ENCODE results near the gene SATB1. TPM values are rescaled to one million over a fixed set of nuclear protein-coding genes. Genes with fewer than 3 reads are reported as not detected.
"Not testable (repeated sequence)": the region's sequence is repeated elsewhere in the genome, so short reads cannot be mapped to it uniquely, and the experiment has no call there.

SATB1 gene
- total RNA-seq, 2 experiments from 2014 or later: 164 to 233 TPM

DNA sequence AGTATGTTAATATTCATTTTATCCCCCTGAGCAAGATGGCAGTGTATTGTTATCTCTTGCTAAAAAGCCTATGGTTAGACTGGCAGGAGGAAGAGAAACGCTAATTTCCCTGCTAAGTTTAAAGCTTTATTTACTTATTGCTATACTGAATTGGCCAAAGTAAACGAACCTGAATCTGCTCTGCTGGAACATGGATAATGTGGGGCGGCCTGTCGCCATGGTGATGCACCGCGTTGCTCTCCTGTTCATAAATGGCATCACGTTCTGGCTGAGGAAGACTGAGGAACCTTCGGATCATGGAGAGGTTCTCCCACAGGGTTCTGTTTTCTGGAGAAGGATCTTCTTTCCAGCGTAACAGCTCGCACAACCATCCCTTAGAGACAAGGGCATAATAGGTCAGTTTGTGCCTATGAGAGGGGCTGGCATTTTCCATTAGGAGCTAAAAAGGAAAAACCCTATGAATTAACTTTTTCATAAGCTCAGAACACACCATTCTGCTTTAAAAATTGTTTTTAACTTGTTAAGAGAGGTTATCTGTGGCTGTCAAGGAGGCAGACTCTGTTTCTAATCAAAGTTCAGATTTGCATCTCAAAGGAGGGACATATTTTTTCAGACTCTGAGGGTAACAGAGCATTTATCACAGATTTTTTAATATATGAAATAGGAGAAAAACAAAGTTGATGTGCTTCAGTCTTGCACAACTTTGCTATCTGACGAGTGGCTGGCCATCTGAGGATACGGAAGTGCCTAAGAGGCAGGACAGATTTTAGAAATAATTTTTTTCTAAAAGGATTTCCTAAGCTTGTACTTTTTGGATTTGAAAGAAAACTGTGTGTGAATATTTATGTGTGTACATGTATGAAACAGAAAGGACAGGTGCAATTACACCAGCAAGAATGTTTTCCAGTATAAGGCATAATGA is 73.1 kb downstream of the SATB1 start:
- ATAC-seq (no peak), DNase-seq (no peak)
- H3K27me3 Mint-ChIP-seq: no peaks in the 10 kb centered on the region
- no peaks in the 10 kb centered on the region for H3K4me1 Mint-ChIP-seq
- H3K36me3 Mint-ChIP-seq: peaks cover 59% of the 10 kb centered on the region
- H3K4me3 Mint-ChIP-seq: no peak overlapping the region
- CTCF ChIA-PET: no interaction called here
- H3K9me3 Mint-ChIP-seq (ENCODE audit: low read depth): no peaks in the 10 kb centered on the region
- H3K27ac Mint-ChIP-seq: no peak overlapping the region

GRCh38 chr3:18351069-18351628 is 74.0 kb downstream of the SATB1 start:
- H3K4me3 Mint-ChIP-seq: no peak overlapping the region
- ATAC-seq (no peak), DNase-seq (no peak)
- CTCF ChIA-PET: interaction anchor here (1.1 kb wide), 1 partner anchor 38 kb away, joined by 5 read pairs; no protein-coding TSS in a partner anchor
- peaks cover 60% of the 10 kb centered on the region for H3K36me3 Mint-ChIP-seq
- H3K4me1 Mint-ChIP-seq: no peaks in the 10 kb centered on the region
- H3K9me3 Mint-ChIP-seq (ENCODE audit: low read depth): no peaks in the 10 kb centered on the region
- no peaks in the 10 kb centered on the region for H3K27me3 Mint-ChIP-seq
- no peak overlapping the region for H3K27ac Mint-ChIP-seq

DNA sequence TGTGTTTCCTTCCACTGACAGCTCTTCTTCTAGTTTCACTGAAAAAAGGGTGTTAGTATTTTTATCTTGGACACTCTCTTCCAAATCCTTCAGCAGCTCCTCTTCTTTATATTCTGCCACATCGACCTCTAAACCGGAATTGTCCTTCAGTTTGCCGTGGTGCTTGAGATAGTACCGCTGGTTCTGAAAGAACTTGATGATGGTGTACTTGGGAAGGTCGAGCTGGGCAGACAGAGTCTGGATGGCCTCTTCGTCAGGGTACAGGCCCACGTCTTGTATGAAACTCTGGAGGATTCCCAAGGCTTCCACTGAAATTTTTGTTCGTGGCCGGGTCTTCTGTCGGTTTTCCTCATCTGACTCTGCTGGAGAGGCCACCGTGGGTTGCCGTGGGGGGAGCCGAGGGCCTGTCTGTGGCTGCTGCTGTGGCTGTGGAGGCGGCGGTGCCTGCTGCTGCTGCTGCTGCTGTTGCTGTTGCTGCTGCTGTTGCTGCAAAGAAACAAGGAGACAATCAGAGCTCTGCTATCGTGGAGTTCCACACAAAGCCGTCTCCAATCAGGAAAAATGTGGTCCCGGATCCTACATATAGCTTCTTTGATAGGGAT is 75.8 kb downstream of the SATB1 start:
- H3K9me3 Mint-ChIP-seq (ENCODE audit: low read depth): no peaks in the 10 kb centered on the region
- H3K4me1 Mint-ChIP-seq: no peaks in the 10 kb centered on the region
- ATAC-seq: no peak
- no peaks in the 10 kb centered on the region for H3K27me3 Mint-ChIP-seq
- CTCF ChIA-PET: no interaction called here
- no peak overlapping the region for H3K27ac Mint-ChIP-seq
- no peak for DNase-seq
- H3K36me3 Mint-ChIP-seq: peaks cover 47% of the 10 kb centered on the region
- H3K4me3 Mint-ChIP-seq: no peak overlapping the region

- no peak for ATAC-seq
- no peak overlapping the region for H3K27ac Mint-ChIP-seq
- no peaks in the 10 kb centered on the region for H3K9me3 Mint-ChIP-seq (ENCODE audit: low read depth)
- peaks cover 23% of the 10 kb centered on the region for H3K36me3 Mint-ChIP-seq
- no peaks in the 10 kb centered on the region for H3K4me1 Mint-ChIP-seq
- no peak overlapping the region for H3K4me3 Mint-ChIP-seq
- DNase-seq: no peak
- CTCF ChIA-PET: no interaction called here
- peaks cover 15% of the 10 kb centered on the region for H3K27me3 Mint-ChIP-seq
Observed at GRCh38 chr3:18346097-18346496, 79.0 kb downstream of the SATB1 start.

- CTCF ChIA-PET: no interaction called here
- Mint-ChIP-seq H3K36me3 (peaks cover 17% of the 10 kb centered on the region), H3K27ac (no peak overlapping the region), H3K9me3 (ENCODE audit: low read depth) (no peaks in the 10 kb centered on the region), H3K27me3 (peaks cover 16% of the 10 kb centered on the region), H3K4me1 (no peaks in the 10 kb centered on the region), H3K4me3 (no peak overlapping the region)
- DNase-seq (no peak), ATAC-seq (no peak)
Observed at GRCh38 chr3:18345015-18345367, 80.1 kb downstream of the SATB1 start.

- peaks cover 12% of the 10 kb centered on the region for H3K36me3 Mint-ChIP-seq
- no peak for ATAC-seq
- H3K9me3 Mint-ChIP-seq (ENCODE audit: low read depth): no peaks in the 10 kb centered on the region
- no peak overlapping the region for H3K4me3 Mint-ChIP-seq
- peaks cover 20% of the 10 kb centered on the region for H3K27me3 Mint-ChIP-seq
- H3K27ac Mint-ChIP-seq: no peak overlapping the region
- H3K4me1 Mint-ChIP-seq: no peaks in the 10 kb centered on the region
- no peak for DNase-seq
- CTCF ChIA-PET: no interaction called here
Observed at GRCh38 chr3:18344306-18345014, 80.7 kb downstream of the SATB1 start.

- no peaks in the 10 kb centered on the region for H3K4me1 Mint-ChIP-seq
- no peak overlapping the region for H3K27ac Mint-ChIP-seq
- DNase-seq (no peak), ATAC-seq (no peak)
- H3K36me3 Mint-ChIP-seq: peaks cover 5% of the 10 kb centered on the region
- peaks cover 25% of the 10 kb centered on the region for H3K27me3 Mint-ChIP-seq
- CTCF ChIA-PET: no interaction called here
- H3K4me3 Mint-ChIP-seq: no peak overlapping the region
- no peaks in the 10 kb centered on the region for H3K9me3 Mint-ChIP-seq (ENCODE audit: low read depth)
Observed at GRCh38 chr3:18343809-18344208, 81.3 kb downstream of the SATB1 start.

- Mint-ChIP-seq H3K27me3 (peaks cover 34% of the 10 kb centered on the region), H3K36me3 (peaks cover 2% of the 10 kb centered on the region), H3K4me3 (no peak overlapping the region), H3K9me3 (ENCODE audit: low read depth) (no peaks in the 10 kb centered on the region), H3K4me1 (peaks cover 8% of the 10 kb centered on the region), H3K27ac (no peak overlapping the region)
- ATAC-seq (no peak), DNase-seq (no peak)
- CTCF ChIA-PET: no interaction called here
Observed at GRCh38 chr3:18338827-18339514, 86.2 kb downstream of the SATB1 start.

DNA sequence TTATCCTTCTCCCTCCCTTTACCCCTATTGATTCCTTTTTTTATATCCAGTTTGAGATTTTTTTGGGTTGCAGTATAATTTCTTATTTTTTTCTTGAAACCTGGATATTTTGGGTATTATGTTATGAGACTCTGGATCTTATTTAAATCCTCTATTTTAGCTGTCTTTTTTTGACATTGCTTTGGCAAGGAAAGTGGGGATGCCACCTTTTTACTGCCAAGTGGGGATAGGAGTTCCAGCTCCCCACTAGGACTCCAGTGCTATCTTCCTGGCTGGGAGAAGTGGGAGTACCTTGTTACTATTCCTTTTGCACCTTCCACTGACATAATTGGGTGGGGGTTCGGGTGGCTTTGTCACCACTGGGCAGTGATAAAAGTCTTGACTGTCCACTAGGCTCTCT is 87.9 kb downstream of the SATB1 start:
- Mint-ChIP-seq H3K4me3 (no peak overlapping the region), H3K36me3 (peaks cover 2% of the 10 kb centered on the region), H3K4me1 (peaks cover 8% of the 10 kb centered on the region), H3K27ac (no peak overlapping the region), H3K9me3 (ENCODE audit: low read depth) (no peaks in the 10 kb centered on the region), H3K27me3 (peaks cover 28% of the 10 kb centered on the region)
- ATAC-seq (no peak), DNase-seq (no peak)
- CTCF ChIA-PET: no interaction called here

DNA sequence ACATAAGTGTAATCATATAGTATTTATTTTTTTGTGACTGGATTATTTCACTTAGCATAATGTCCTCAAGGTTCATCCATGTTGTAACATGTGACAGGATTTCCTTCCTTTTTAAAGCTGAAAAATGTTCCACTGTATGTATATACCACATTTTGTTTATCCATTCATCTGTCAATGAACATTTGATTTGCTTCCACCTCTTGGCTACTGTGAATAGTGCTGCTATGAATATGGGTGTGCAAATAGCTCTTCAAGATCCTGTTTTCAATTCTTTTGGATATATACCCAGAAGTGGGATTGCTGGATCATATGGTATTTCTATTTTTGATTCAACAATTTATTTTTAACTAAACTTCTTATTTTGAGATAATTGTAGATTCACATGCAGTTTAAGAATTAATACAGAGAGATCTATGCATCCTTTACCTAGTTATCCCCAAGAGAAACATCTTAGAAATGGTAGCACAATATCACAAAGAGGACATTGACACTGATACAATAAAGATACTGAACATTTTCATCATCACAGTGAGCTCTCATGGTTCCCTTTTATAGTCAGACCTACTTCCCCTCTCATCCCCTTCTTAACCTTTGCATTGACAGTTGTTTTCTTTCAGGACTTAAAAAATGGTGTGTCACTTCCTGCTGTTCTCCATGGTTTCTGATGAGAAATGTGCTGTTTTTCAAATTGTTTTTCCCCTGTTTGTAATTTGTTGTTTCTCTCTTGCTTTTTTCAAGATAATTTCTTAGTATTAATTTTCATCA is 90.1 kb downstream of the SATB1 start:
- H3K9me3 Mint-ChIP-seq (ENCODE audit: low read depth): no peaks in the 10 kb centered on the region
- H3K4me3 Mint-ChIP-seq: no peak overlapping the region
- ATAC-seq: no peak
- H3K36me3 Mint-ChIP-seq: peaks cover 2% of the 10 kb centered on the region
- CTCF ChIA-PET: no interaction called here
- no peak overlapping the region for H3K27ac Mint-ChIP-seq
- no peak for DNase-seq
- H3K27me3 Mint-ChIP-seq: peaks cover 19% of the 10 kb centered on the region
- H3K4me1 Mint-ChIP-seq: peaks cover 8% of the 10 kb centered on the region

DNA sequence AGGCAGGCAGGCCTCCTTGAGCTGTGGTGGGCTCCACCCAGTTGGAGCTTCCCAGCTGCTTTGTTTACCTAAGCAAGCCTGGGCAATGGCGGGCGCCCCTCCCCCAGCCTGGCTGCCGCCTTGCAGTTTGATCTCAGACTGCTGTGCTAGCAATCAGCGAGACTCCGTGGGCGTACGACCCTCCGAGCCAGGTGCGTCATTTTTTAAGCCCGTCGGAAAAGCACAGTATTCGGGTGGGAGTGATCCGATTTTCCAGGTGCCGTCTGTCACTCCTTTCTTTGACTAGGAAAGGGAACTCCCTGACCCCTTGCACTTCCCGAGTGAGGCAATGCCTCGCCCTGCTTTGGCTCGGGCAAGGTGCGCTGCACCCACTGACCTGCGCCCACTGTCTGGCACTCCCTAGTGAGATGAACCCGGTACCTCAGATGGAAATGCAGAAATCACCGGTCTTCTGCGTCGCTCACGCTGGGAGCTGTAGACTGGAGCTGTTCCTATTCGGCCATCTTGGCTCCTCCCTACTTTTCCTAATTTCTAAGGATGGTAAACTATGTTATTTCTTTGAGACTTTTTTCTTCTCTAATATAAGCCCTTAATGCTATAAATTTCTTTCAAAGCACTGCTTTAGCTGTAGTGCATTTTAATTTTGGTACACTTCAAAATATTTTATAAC is 94.2 kb downstream of the SATB1 start:
- H3K36me3 Mint-ChIP-seq; DNase-seq; H3K27me3 Mint-ChIP-seq; H3K27ac Mint-ChIP-seq; H3K4me3 Mint-ChIP-seq; H3K9me3 Mint-ChIP-seq (ENCODE audit: low read depth); CTCF ChIA-PET; ATAC-seq; H3K4me1 Mint-ChIP-seq: not testable (repeated sequence)

- CTCF ChIA-PET: no interaction called here
- no peaks in the 10 kb centered on the region for H3K4me1 Mint-ChIP-seq
- no peaks in the 10 kb centered on the region for H3K36me3 Mint-ChIP-seq
- H3K27ac Mint-ChIP-seq: no peak overlapping the region
- H3K9me3 Mint-ChIP-seq (ENCODE audit: low read depth): no peaks in the 10 kb centered on the region
- H3K4me3 Mint-ChIP-seq: no peak overlapping the region
- ATAC-seq (no peak), DNase-seq (no peak)
- peaks cover 3% of the 10 kb centered on the region for H3K27me3 Mint-ChIP-seq
Observed at GRCh38 chr3:18308096-18308650, 117.0 kb downstream of the SATB1 start.
